IPS DF 6.9 (cell line): ENCODE results near the gene PRXL2B.

Experiments
- DNase-seq: peaks from one replicate; pipeline ENCODE4 v3.0.0-alpha.2; 2013; ENCODE audit warnings: low read depth, low spot score
- H3K27ac ChIP-seq: one replicate; pipeline ENCODE4 v1.5.1; 2013; ENCODE audit warnings: low read length, control low read depth
- H3K27me3 ChIP-seq: 2 replicates; pipeline ENCODE4 v1.6.1; 2013; ENCODE audit warnings: mild to moderate bottlenecking, low read length; ENCODE audit not compliant: control insufficient read depth, insufficient read depth
- H3K36me3 ChIP-seq: 2 replicates; pipeline ENCODE4 v1.6.1; 2013; ENCODE audit warnings: low read length; ENCODE audit not compliant: control insufficient read depth, insufficient read depth
- H3K4me1 ChIP-seq: 2 replicates; pipeline ENCODE4 v1.6.1; 2013; ENCODE audit warnings: low read length; ENCODE audit not compliant: control insufficient read depth, insufficient read depth
- H3K4me3 ChIP-seq: 2 replicates; pipeline ENCODE4 v1.5.1; 2013; ENCODE audit warnings: mild to moderate bottlenecking, low read length
- H3K9me3 ChIP-seq: 2 replicates; pipeline ENCODE4 v1.6.1; 2013; ENCODE audit warnings: low read length, inconsistent platforms; ENCODE audit not compliant: control insufficient read depth, insufficient read depth
- WGBS: extraction: QIAGEN DNeasy Blood & Tissue Kit; methylation state at CpG from one replicate; pipeline ENCODE4 v1.1.7; 2013; ENCODE audit warnings: mixed read lengths, missing lambda C conversion rate; ENCODE audit not compliant: insufficient read length, insufficient coverage; 5-methylcytosine and 5-hydroxymethylcytosine counted together

PRXL2B gene

DNA sequence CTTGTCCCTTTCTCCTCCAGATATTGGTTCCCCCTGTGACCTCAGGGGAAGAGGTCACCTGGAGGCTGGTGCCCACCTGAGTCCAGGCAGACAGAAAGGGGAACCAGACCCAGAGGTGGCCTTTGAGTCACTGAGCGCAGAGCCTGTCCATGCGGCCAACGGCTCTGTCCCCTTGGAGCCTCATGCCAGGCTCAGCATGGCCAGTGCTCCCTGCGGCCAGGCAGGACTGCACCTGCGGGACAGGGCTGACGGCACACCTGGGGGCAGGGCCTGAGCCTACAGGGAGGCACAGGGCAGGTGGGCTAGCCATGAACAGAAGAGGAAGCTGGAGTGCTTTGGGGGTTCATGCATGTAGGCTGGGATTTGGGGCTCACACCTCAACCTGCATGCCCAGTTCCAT, 27.7 kb upstream of the PRXL2B start:
- no peaks in the 10 kb centered on the region; the same call in 1 of the 2 replicates for H3K36me3 ChIP-seq
- H3K27ac ChIP-seq = no peak overlapping the region
- no peaks in the 10 kb centered on the region for H3K9me3 ChIP-seq
- no peak for DNase-seq
- peaks cover 1% of the 10 kb centered on the region; the same call in 1 of the 2 replicates for H3K4me1 ChIP-seq
- no CpG with 5 or more reads among the region's 6 CpGs for WGBS
- no peak overlapping the region for H3K4me3 ChIP-seq
- no peaks in the 10 kb centered on the region for H3K27me3 ChIP-seq

DNA sequence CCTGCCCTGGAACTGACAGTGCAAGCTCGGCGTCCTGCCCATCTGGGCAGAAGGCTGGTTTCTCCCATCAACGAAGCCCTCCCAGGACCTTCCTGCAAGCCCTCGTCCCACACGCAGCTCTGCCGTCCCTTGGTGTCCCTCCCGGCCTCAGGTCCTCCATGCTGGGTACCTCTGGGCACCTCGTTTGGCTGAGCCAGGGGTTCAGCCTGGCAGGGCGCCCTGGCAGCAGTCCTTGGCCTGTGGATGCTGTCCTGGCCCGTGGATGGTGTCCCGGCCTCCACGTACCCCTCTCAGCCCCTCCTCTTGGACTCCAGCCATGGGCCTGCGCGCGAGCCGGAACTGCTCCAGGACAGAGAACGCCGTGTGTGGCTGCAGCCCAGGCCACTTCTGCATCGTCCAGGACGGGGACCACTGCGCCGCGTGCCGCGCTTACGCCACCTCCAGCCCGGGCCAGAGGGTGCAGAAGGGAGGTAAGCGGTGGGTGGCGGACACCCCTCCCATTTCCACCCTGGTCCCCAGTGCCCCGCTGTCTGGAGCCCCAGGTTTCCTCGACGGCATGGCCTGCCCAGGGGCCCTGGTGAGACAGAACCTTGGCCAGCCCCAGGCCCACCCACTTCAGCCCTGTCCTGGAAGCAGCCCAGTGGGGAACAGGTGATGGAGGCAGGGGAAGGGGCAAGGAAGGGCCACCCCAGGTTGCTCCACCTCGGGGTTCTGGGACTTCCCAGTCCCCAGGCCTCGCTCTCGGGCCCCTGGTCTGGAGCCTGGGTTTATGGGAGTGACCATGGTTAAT, 26.9 kb upstream of the PRXL2B start:
- peaks cover 1% of the 10 kb centered on the region; the same call in 1 of the 2 replicates for H3K4me1 ChIP-seq

DNA sequence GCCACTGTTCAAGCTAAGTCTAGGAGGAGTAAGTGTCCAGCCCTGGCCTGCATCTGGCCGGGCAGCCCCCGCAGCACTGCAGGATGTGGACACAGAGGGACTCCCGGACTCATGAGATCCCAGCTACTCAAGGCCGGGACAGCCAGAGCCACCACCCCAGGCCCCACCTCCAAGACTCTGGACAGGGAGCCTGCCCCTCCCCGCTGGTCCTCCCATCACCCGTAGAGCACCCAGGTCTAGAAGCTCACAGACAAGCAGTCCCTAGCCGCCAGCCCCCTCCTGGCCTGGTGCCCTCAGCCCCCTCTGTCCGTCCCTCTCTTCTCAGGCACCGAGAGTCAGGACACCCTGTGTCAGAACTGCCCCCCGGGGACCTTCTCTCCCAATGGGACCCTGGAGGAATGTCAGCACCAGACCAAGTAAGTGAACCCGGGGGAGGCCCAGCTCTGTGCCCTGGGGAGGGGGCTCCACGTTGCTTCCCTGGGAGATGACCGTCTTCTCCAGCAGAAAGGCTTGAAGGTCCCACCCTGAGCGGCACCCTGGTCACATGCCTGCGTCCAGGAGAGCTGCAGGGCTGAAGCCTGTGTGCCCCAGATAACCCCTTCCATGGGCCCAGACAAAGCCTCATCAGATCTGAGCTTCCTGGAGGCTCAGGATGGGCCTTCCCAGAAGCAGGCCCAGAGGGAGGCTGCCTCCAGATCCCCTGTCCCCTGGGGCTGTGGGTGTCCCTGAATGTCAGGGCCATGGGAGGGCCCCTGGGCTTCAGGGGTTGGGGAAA, 26.1 kb upstream of the PRXL2B start:
- no CpG with 5 or more reads among the region's 15 CpGs for WGBS
- Histone ChIP-seq H3K27ac (no peak overlapping the region), H3K27me3 (no peaks in the 10 kb centered on the region), H3K9me3 (no peaks in the 10 kb centered on the region), H3K4me3 (no peak overlapping the region), H3K36me3 (no peaks in the 10 kb centered on the region; the same call in 1 of the 2 replicates), H3K4me1 (peaks cover 1% of the 10 kb centered on the region; the same call in 1 of the 2 replicates)
- DNase-seq = no peak

More for the DNA sequence above, 26.9 kb upstream of the PRXL2B start:
- no CpG with 5 or more reads among the region's 35 CpGs for WGBS
- no peak overlapping the region for H3K27ac ChIP-seq
- H3K9me3 ChIP-seq = no peaks in the 10 kb centered on the region
- DNase-seq = no peak
- H3K4me3 ChIP-seq = no peak overlapping the region
- no peaks in the 10 kb centered on the region for H3K27me3 ChIP-seq
- no peaks in the 10 kb centered on the region; the same call in 1 of the 2 replicates for H3K36me3 ChIP-seq

DNA sequence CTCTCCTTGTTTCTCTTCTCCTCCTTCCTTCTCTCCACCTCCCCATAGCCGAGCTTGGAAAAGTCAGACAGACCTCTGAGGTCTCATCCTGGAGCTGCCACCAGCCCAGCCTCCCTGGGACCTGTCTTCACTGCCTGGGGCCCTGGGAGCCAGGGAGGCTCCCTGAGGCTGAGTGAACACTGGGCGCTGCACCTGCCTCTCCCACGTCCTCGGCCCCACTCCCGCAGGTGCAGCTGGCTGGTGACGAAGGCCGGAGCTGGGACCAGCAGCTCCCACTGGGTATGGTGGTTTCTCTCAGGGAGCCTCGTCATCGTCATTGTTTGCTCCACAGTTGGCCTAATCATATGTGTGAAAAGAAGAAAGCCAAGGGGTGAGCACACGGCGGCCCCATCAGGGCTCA, 25.1 kb upstream of the PRXL2B start:
- H3K4me1 ChIP-seq = no peaks in the 10 kb centered on the region; the same call in 1 of the 2 replicates

DNA sequence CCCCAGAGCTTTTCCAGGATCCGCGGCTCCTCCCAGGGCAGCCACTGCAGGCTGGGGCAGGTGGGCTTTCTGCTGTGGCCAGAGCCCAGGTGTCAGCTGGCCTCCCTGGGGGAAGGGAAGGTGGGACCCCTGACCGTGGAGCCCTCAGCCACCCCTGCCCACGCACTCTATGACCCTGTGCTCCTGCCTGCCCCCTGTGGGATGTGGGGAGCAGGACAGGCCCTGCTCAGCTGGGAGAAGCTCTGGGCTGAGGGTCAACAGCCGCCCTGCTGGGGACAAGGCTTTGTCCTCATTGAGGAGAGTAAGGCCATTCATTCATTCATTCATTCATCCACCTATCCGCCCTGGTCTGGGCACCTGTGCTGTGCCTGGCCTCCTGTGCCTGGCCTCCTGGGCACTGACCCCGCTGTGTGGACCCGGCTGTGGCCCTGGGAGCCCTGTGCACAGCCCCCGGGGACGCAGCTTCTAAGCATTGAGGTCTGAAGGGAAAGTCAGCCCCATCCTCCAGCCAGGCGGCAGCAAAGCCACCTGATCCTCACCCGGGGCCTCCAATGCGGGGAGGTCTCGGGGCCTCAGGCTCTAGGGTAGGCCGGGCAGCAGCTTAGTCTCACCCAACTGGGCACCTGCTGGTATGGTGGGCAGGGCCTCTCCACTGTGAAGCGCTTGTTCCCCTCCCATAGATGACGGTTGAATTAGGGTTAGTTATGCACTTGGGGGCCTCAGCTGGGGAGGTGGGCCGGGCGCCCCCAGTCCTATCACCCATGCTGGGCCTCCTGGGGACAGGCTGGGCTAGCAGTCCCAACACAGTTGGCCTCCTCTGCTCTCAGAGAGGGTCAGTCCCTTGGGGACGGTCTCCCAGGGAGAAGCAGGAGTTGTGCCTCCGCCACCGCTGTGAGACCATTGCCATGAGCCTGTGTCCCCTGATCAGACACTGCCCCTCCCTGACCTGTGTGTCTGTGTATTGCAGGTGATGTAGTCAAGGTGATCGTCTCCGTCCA, 24.4 kb upstream of the PRXL2B start:
- H3K27me3 ChIP-seq = no peaks in the 10 kb centered on the region
- DNase-seq = no peak
- no peak overlapping the region for H3K4me3 ChIP-seq
- WGBS = no CpG with 5 or more reads among the region's 24 CpGs
- no peaks in the 10 kb centered on the region; the same call in 1 of the 2 replicates for H3K36me3 ChIP-seq
- H3K4me1 ChIP-seq = no peaks in the 10 kb centered on the region; the same call in 1 of the 2 replicates
- H3K27ac ChIP-seq = no peak overlapping the region
- no peaks in the 10 kb centered on the region for H3K9me3 ChIP-seq

More for the DNA sequence above, 25.1 kb upstream of the PRXL2B start:
- H3K9me3 ChIP-seq = no peaks in the 10 kb centered on the region
- H3K27me3 ChIP-seq = no peaks in the 10 kb centered on the region
- WGBS = no CpG with 5 or more reads among the region's 11 CpGs
- no peak overlapping the region for H3K27ac ChIP-seq
- no peaks in the 10 kb centered on the region; the same call in 1 of the 2 replicates for H3K36me3 ChIP-seq
- no peak overlapping the region for H3K4me3 ChIP-seq
- no peak for DNase-seq

DNA sequence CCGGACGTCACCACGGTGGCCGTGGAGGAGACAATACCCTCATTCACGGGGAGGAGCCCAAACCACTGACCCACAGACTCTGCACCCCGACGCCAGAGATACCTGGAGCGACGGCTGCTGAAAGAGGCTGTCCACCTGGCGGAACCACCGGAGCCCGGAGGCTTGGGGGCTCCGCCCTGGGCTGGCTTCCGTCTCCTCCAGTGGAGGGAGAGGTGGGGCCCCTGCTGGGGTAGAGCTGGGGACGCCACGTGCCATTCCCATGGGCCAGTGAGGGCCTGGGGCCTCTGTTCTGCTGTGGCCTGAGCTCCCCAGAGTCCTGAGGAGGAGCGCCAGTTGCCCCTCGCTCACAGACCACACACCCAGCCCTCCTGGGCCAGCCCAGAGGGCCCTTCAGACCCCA, 23.4 kb upstream of the PRXL2B start:
- no CpG with 5 or more reads among the region's 18 CpGs for WGBS
- H3K36me3 ChIP-seq = no peaks in the 10 kb centered on the region; the same call in 1 of the 2 replicates
- H3K4me3 ChIP-seq = no peak overlapping the region
- H3K9me3 ChIP-seq = no peaks in the 10 kb centered on the region
- no peaks in the 10 kb centered on the region for H3K27me3 ChIP-seq
- DNase-seq = no peak
- H3K27ac ChIP-seq = no peak overlapping the region
- H3K4me1 ChIP-seq = no peaks in the 10 kb centered on the region; the same call in 1 of the 2 replicates

DNA sequence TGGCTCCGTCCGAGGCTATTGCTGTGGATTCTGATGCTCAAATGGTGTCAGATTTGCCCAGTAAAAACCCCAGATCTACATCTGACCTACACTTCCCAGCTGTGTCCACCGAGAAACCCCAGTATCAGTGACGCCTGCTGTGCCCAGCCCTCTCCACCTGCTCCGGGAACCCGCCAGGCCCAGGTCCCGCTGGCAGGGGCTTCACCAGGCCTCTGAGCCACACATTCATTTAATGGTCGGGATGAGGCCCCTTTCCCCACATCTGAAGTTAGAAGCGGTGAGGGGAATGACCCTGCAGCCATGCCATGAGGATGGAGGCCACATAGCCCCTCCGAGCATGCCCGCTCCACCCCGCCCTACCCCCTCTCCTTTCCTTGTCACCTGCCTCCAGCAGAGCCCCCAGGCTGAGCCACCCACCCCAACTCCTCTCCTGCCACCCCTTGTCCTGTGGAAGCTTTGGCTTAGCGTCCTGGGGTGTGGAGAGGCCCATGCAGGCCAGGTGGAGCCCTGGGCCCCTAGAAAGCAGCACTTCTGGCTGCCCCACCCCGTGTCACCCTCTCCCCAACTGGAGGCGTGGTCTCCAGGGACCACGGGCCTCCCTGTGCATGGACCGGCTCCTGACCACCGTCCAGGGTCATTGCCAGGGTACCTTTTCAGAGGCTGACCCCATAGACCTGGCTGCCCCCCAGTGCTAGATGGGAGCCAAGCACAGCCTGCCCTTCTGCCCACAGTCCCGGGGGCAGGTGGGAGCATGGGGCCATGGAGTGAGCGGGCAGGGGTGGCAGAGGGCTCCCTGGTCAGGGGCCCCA, 22.4 kb upstream of the PRXL2B start:
- Histone ChIP-seq H3K27me3 (no peaks in the 10 kb centered on the region), H3K27ac (no peak overlapping the region), H3K4me3 (no peak overlapping the region), H3K9me3 (no peaks in the 10 kb centered on the region), H3K36me3 (no peaks in the 10 kb centered on the region; the same call in 1 of the 2 replicates), H3K4me1 (no peaks in the 10 kb centered on the region)
- DNase-seq = no peak
- no CpG with 5 or more reads among the region's 20 CpGs for WGBS

DNA sequence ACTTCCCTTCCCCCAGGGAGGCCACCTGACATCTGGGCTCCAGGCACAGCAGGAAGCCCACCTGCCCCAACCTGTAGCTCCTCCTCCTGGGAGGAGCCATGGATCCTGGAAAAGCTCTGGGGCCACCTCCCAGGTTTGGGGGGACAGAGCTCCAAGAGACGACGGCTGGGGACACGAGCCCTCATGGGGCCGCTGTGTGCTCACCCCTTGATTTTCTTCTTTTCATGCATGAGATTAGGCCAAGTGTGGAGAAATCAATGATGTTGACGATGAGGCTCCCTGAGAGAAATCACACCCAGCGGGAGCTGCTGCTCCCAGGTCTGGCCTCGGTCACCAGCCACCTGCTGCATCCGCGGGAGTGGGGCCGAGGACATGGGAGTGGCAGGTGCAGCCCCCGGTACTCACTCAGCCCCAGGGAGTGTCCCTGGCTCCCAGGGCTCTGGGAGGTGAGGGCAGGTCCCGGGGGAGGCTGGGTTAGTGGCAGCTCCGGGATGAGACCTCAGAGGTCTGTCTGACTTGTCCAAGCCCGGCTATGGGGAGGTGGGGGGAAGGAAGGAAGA, 21.7 kb upstream of the PRXL2B start:
- Histone ChIP-seq H3K4me1 (no peaks in the 10 kb centered on the region), H3K27me3 (no peaks in the 10 kb centered on the region)
- WGBS = no CpG with 5 or more reads among the region's 14 CpGs

More for the DNA sequence above, 21.7 kb upstream of the PRXL2B start:
- H3K4me3 ChIP-seq = no peak overlapping the region
- no peaks in the 10 kb centered on the region; the same call in 1 of the 2 replicates for H3K36me3 ChIP-seq
- H3K27ac ChIP-seq = no peak overlapping the region
- no peaks in the 10 kb centered on the region for H3K9me3 ChIP-seq
- no peak for DNase-seq
